Uterus (tissue), 4 donors: Measurements from ENCODE around the gene TOP1. TPM values are rescaled to one million over a fixed set of nuclear protein-coding genes. Genes with fewer than 3 reads are reported as not detected.

Experiments used
- DNase-seq, 2 donors: peaks; one replicate each; pipeline ENCODE4 v3.0.0-alpha.2; 2019 to 2020
- H3K27ac ChIP-seq, 2 donors: fragments of 200-600 bp; sonication (generic); 1 replicate in 1 of 2; 2 replicates in 1 of 2; pipeline ENCODE4 v1.5.1; 2016 to 2018
- H3K27me3 ChIP-seq, 2 donors: fragments of 200-600 bp; sonication (generic); one replicate each; pipeline ENCODE4 v1.5.1; 2018 to 2019; ENCODE audit warnings: control low read depth in 1 of 2
- H3K36me3 ChIP-seq, 2 donors: fragments of 200-600 bp; sonication (generic); one replicate each; pipeline ENCODE4 v1.5.1; 2019; ENCODE audit warnings: control low read depth in 1 of 2
- H3K4me1 ChIP-seq, 2 donors: fragments of 200-600 bp; sonication (generic); one replicate each; pipeline ENCODE4 v1.5.1; 2018 to 2019; ENCODE audit warnings: control low read depth in 1 of 2
- H3K4me3 ChIP-seq, 2 donors: fragments of 200-600 bp; sonication (generic); 1 replicate in 1 of 2; 2 replicates in 1 of 2; pipeline ENCODE4 v1.5.1; 2018 to 2019; ENCODE audit warnings: mild to moderate bottlenecking in 1 of 2
- H3K9me3 ChIP-seq, 2 donors: fragments of 200-600 bp; sonication (generic); one replicate each; pipeline ENCODE4 v1.5.1; 2019; ENCODE audit warnings: control low read depth in 1 of 2
- POLR2A ChIP-seq, 2 donors: fragments of 450-650 bp; IDR thresholded peaks; one replicate each; pipeline ENCODE4 v1.6.1; 2016; ENCODE audit warnings: antibody characterized with exemption in 2 of 2, mild to moderate bottlenecking in 1 of 2, moderate library complexity in 1 of 2
- intact Hi-C: fragments of 100-400 bp; cut with DNase I; formaldehyde crosslinking; loops from one replicate; pipeline ENCODE4 v1.15.1; 2023; ENCODE audit warnings: low total_unique reads
- total RNA-seq, 4 donors: library from RNA; depleted of rRNA in 3 of 4; stranded (reverse); fragments of >200 nt in 3 of 4; gene quantifications; one replicate each; pipeline versions ENCODE4 v1.1.0 to v1.2.4, GENCODE V29; 2014 to 2023
- TF ChIP-seq, protein P1 (sequence below), 4 experiments: fragments of 200-600 bp in 2 of 4; fragments of 450-650 bp in 2 of 4; sonication (generic) in 2 of 4; IDR thresholded peaks; one replicate each; pipeline ENCODE4 v1.5.1; 2016 to 2019; ENCODE audit warnings: antibody characterized with exemption in 4 of 4, mild to moderate bottlenecking in 2 of 4, moderate library complexity in 1 of 4
- donor health status: DM: yes; HTN: yes; CAD: no.

Gene TOP1
- total RNA-seq, 4 donors from 2014 or later = 20.5 to 47.1 (median 35.4) TPM

DNA sequence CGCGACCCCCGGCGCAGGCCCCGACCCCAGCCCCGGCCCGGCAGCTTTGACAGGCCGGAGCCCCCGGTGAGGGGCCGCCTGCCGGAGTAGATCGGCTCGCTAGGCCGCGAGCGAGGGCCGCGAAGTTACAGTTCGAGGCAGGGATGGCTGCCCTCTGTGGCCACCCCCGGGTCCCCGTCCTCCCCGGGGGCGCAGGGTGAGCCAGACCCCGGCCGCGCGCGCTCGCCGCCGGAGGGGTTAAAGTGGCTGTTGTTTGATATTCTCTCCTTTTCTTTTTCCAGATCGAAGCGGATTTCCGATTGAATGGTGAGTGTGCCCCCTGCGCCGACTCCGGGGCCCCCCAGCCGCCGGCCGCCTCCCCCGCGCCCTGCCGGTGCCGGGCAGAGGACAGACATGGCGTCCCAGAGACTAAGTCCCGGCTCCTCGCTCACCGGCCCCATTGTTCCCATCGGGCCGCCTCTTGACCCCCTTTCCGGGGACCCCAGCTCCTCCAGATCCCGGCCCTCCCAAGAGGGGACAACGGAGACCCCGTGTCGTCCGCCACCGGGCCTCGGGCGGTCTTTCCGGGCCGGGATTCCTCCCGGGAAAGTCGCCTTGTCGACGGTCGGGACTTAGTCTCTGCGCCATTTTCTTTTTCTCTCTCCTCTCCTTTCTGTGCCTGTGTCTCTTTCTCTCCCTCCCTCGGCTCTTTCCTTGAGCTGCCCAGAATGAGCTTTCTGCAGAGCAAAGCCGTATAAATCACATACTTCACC lies 704 bp downstream of the TOP1 start:
- Histone ChIP-seq H3K4me1 (peaks cover 0 to 8% of the 10 kb centered on the region in 2 donors), H3K27ac (peak overlapping the region; percentile 90 to 98), H3K27me3 (no peaks in the 10 kb centered on the region), H3K4me3 (peak overlapping the region; percentile 74 to 98), H3K36me3 (no peaks in the 10 kb centered on the region), H3K9me3 (no peaks in the 10 kb centered on the region)
- TF ChIP-seq, protein P1, sequence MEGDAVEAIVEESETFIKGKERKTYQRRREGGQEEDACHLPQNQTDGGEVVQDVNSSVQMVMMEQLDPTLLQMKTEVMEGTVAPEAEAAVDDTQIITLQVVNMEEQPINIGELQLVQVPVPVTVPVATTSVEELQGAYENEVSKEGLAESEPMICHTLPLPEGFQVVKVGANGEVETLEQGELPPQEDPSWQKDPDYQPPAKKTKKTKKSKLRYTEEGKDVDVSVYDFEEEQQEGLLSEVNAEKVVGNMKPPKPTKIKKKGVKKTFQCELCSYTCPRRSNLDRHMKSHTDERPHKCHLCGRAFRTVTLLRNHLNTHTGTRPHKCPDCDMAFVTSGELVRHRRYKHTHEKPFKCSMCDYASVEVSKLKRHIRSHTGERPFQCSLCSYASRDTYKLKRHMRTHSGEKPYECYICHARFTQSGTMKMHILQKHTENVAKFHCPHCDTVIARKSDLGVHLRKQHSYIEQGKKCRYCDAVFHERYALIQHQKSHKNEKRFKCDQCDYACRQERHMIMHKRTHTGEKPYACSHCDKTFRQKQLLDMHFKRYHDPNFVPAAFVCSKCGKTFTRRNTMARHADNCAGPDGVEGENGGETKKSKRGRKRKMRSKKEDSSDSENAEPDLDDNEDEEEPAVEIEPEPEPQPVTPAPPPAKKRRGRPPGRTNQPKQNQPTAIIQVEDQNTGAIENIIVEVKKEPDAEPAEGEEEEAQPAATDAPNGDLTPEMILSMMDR (IDR thresholded peaks at IDR 0.05) = no peak
- peak in 1 of 2 donors; percentile 12 for TF ChIP-seq POLR2A (IDR thresholded peaks at IDR 0.05)
- intact Hi-C loops = no loop called here
- peak in 1 of 2 donors; percentile 36 for DNase-seq

DNA sequence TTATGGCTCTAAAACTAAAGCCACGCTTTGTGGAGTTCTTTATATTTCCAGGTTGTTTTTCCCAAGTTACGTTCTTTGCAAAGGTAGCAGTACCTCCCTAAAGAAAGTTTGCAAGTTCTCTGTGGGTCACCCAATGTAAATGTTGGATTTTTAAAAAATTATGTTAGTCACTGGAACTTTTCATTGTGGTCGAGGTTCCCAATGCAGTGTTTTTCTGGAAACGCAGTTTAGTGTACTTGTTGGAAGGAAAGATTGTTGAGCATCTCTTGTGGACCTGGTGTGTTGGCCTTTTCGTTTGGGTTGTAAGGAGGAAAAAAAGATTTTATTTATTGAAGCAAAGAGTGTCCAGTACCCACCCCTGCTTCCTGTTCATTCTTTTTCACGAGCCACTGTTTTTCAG lies 1.4 kb downstream of the TOP1 start:
- TF ChIP-seq POLR2A (IDR thresholded peaks at IDR 0.05) = no peak
- TF ChIP-seq, protein P1 (IDR thresholded peaks at IDR 0.05) = no peak
- intact Hi-C loops = no loop called here
- Histone ChIP-seq H3K4me3 (peak overlapping the region; percentile 74 to 98), H3K9me3 (no peaks in the 10 kb centered on the region), H3K27ac (peak overlapping the region; percentile 90 to 98), H3K27me3 (no peaks in the 10 kb centered on the region), H3K36me3 (no peaks in the 10 kb centered on the region), H3K4me1 (peaks cover 0 to 8% of the 10 kb centered on the region in 2 donors)
- no peak for DNase-seq

DNA sequence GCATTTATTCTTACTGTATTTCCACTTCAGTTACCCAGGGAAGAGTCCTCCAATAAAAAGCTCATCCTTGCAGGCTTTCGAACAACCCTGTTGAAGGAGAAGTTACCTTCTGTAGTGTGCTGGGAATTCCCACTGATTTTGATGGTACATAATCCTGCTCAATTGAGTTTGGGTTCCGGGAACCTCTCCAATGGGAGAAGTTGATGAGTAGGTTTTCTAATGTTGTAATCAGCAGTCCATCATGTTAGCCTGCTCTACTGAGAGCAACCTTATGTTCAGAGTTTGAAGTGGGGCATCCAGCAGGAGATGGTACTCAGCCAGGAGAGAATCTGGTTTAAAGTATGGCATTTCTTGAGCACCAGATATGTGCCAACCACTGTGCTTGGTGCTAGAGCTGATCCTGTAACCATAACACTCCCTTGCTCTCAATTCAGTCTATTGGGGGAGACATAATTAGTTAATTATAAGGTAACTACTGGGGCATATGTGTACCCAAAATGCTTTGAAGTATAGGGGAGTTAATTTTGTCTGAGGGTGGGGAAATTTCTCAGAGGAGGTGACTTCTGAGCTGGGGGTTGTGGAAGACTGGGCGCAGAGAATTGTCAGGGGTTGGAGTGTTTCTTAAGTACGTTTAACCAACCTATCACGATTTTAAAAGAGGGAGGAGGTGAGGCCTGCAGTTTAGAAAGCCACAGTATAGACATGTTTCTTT lies 2.1 kb downstream of the TOP1 start:
- no peak for TF ChIP-seq POLR2A (IDR thresholded peaks at IDR 0.05)
- TF ChIP-seq, protein P1 (IDR thresholded peaks at IDR 0.05) = no peak
- no peaks in the 10 kb centered on the region for H3K9me3 ChIP-seq
- H3K27me3 ChIP-seq = no peaks in the 10 kb centered on the region
- no peak for DNase-seq
- H3K4me3 ChIP-seq = peak overlapping the region; percentile 74 to 98
- H3K36me3 ChIP-seq = no peaks in the 10 kb centered on the region
- intact Hi-C loops = no loop called here
- H3K27ac ChIP-seq = peak overlapping the region in 1 of 2 donors; percentile 98
- peaks cover 0 to 8% of the 10 kb centered on the region in 2 donors for H3K4me1 ChIP-seq

DNA sequence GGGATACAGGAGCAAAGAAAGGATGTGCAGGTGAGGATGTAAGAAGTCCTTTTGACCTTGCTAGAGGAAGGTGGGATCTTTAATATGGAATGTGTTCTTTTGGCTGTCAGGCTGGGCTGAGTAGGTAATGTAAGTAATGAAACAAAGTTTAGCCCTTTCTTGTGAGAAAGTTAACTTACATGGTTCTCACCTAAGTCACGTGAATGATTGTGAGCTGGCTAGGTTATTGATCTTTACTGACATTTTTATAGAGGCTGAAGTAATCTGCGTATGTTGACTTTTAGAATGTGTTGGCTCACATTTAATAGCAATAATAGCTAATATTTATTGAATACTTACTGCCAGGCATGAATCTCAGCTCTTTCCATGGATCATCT lies 2.6 kb downstream of the TOP1 start:
- peaks cover 0 to 8% of the 10 kb centered on the region in 2 donors for H3K4me1 ChIP-seq
- H3K27ac ChIP-seq = no peak overlapping the region
- no peaks in the 10 kb centered on the region for H3K27me3 ChIP-seq
- peak overlapping the region in 1 of 2 donors; percentile 74 for H3K4me3 ChIP-seq
- DNase-seq = no peak
- H3K9me3 ChIP-seq = no peaks in the 10 kb centered on the region
- intact Hi-C loops = no loop called here
- H3K36me3 ChIP-seq = no peaks in the 10 kb centered on the region
- TF ChIP-seq, protein P1 (IDR thresholded peaks at IDR 0.05) = no peak
- no peak for TF ChIP-seq POLR2A (IDR thresholded peaks at IDR 0.05)

DNA sequence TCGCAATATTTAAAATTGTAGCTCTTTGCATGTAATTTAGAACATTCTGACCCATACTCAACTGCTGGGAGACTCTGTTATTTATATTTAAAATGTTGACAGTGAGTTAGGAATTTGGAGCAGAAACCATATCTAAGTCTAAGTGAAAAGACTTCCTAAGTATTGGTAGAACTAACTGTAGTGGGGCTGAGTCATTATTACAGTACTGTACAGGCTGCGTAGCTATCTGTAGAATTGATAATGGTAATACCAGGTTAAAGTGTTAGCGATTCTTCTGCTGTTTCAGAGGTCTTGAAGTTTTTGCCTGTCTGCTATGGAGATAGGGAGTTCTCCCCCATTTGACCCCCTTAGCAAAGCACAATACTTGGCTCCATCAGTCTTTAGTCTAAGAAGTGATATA lies 3.6 kb downstream of the TOP1 start:
- Histone ChIP-seq H3K27me3 (no peaks in the 10 kb centered on the region), H3K4me3 (no peak overlapping the region), H3K9me3 (no peaks in the 10 kb centered on the region), H3K4me1 (peaks cover 0 to 8% of the 10 kb centered on the region in 2 donors), H3K36me3 (no peaks in the 10 kb centered on the region), H3K27ac (no peak overlapping the region)
- no peak for DNase-seq
- intact Hi-C loops = no loop called here
- no peak for TF ChIP-seq POLR2A (IDR thresholded peaks at IDR 0.05)
- TF ChIP-seq, protein P1 (IDR thresholded peaks at IDR 0.05) = no peak
